HG03571 (cell line): ENCODE data around the gene L3MBTL4.

ENCODE experiments used
- ATAC-seq: cut with Tn5 transposase; IDR thresholded peaks from one replicate; pipeline ENCODE4 v1.9.1; 2021; ENCODE audit not compliant: unreplicated experiment

L3MBTL4 gene

GRCh38 chr18:5937121-5937520, 477.6 kb downstream of the L3MBTL4 start:
- no peak for ATAC-seq

GRCh38 chr18:5930789-5931188, 483.9 kb downstream of the L3MBTL4 start:
- no peak for ATAC-seq

GRCh38 chr18:5918205-5918858, 496.4 kb downstream of the L3MBTL4 start:
- no peak for ATAC-seq

- no peak for ATAC-seq
Observed at GRCh38 chr18:5914951-5915350, 499.8 kb downstream of the L3MBTL4 start.

- ATAC-seq = no peak
Observed at GRCh38 chr18:5914016-5914415, 500.7 kb downstream of the L3MBTL4 start.

GRCh38 chr18:5912566-5912965, 502.1 kb downstream of the L3MBTL4 start:
- no peak for ATAC-seq

GRCh38 chr18:5909125-5909524, 505.6 kb downstream of the L3MBTL4 start:
- no peak for ATAC-seq
